Fibroblast of lung (primary cell): ENCODE results near the gene ARL4D.

Experiments
- EZH2 ChIP-seq: IDR thresholded peaks from 2 replicates; pipeline ENCODE4 v1.5.1; 2012; ENCODE audit warnings: low read length, control low read depth, mild to moderate bottlenecking; ENCODE audit errors: missing control alignments
- TF ChIP-seq, protein P1 (sequence below), 2 donors: IDR thresholded peaks in 1 of 2; conservative IDR thresholded peaks in 1 of 2; 1 replicate in 1 of 2; 2 replicates in 1 of 2; pipeline ENCODE4 v1.5.1; 2011 to 2012; ENCODE audit warnings: low read length in 2 of 2, control low read depth in 1 of 2, inconsistent platforms in 1 of 2, low read depth in 1 of 2, mild to moderate bottlenecking in 1 of 2

DNA sequence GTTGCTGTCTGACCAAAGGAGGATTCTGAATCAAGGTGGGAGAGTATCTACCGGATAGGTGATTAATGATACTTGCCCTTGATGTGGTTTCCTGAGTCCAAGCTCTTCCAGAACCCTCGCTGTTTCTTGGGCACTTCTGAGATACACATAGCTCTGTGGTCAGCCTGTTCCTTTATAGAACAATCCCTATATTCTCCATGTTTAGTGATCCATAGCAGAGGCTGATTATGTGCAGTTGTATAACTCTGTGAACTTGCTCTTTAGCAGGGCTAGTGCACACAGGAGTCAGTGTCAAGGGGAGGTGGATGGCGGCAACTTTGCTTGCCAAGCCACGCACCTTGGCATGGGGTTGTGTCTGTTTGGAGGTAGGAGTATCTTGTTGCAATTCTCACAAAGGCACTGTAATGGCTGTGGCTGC, 36.1 kb downstream of the ARL4D start:
- TF ChIP-seq, protein P1, sequence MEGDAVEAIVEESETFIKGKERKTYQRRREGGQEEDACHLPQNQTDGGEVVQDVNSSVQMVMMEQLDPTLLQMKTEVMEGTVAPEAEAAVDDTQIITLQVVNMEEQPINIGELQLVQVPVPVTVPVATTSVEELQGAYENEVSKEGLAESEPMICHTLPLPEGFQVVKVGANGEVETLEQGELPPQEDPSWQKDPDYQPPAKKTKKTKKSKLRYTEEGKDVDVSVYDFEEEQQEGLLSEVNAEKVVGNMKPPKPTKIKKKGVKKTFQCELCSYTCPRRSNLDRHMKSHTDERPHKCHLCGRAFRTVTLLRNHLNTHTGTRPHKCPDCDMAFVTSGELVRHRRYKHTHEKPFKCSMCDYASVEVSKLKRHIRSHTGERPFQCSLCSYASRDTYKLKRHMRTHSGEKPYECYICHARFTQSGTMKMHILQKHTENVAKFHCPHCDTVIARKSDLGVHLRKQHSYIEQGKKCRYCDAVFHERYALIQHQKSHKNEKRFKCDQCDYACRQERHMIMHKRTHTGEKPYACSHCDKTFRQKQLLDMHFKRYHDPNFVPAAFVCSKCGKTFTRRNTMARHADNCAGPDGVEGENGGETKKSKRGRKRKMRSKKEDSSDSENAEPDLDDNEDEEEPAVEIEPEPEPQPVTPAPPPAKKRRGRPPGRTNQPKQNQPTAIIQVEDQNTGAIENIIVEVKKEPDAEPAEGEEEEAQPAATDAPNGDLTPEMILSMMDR (conservative IDR thresholded peaks at IDR 0.05 in 1 of 2, IDR thresholded peaks at IDR 0.05 in 1 of 2; ENCODE audit: low read depth in 1 of 2, low read length in 2 of 2), result no peak
- no peak for TF ChIP-seq EZH2
